Mesendoderm (in vitro differentiated cells): ENCODE measurements around the gene SMIM17. TPM values are rescaled to one million over a fixed set of nuclear protein-coding genes. Genes with fewer than 3 reads are reported as not detected.

Experiments
- DNase-seq: peaks from one replicate; pipeline ENCODE4 v3.0.0; 2013
- H2AK5ac ChIP-seq: 2 replicates; pipeline ENCODE4 v1.6.1; 2013; ENCODE audit warnings: low read length, inconsistent platforms
- H2BK120ac ChIP-seq: 2 replicates; pipeline ENCODE4 v1.6.1; 2013; ENCODE audit warnings: low read depth, mild to moderate bottlenecking, low read length, moderate library complexity, mixed read lengths
- H2BK15ac ChIP-seq: replicated peaks from 2 replicates; pipeline ENCODE4 v1.6.1; 2013; ENCODE audit warnings: low read depth, mild to moderate bottlenecking, moderate library complexity
- H2BK5ac ChIP-seq: 2 replicates; pipeline ENCODE4 v1.6.1; 2013; ENCODE audit warnings: low read length, inconsistent platforms
- H3K18ac ChIP-seq: 2 replicates; pipeline ENCODE4 v1.6.1; 2013; ENCODE audit warnings: mild to moderate bottlenecking, low read length, mixed read lengths
- H3K23ac ChIP-seq: one replicate; pipeline ENCODE4 v1.6.1; 2013; ENCODE audit warnings: low read length
- H3K27ac ChIP-seq: 2 replicates; pipeline ENCODE4 v1.5.1; 2013; ENCODE audit warnings: low read depth, mild to moderate bottlenecking, inconsistent platforms, low read length, moderate library complexity
- H3K27me3 ChIP-seq: 2 replicates; pipeline ENCODE4 v1.6.1; 2013; ENCODE audit warnings: low read length, control low read depth, mild to moderate bottlenecking, inconsistent platforms; ENCODE audit not compliant: insufficient read depth, poor library complexity
- H3K36me3 ChIP-seq: 2 replicates; pipeline ENCODE4 v1.6.1; 2013; ENCODE audit warnings: low read length, inconsistent platforms; ENCODE audit not compliant: control insufficient read depth, insufficient read depth
- H3K4ac ChIP-seq: one replicate; pipeline ENCODE4 v1.6.1; 2013; ENCODE audit warnings: low read depth, mild to moderate bottlenecking, low read length, moderate library complexity
- H3K4me1 ChIP-seq: 2 replicates; pipeline ENCODE4 v1.6.1; 2013; ENCODE audit warnings: low read depth, low read length, inconsistent platforms; ENCODE audit not compliant: control insufficient read depth
- H3K4me2 ChIP-seq: 2 replicates; pipeline ENCODE4 v1.6.1; 2013; ENCODE audit warnings: low read length
- H3K4me3 ChIP-seq: 2 replicates; pipeline ENCODE4 v1.5.1; 2013; ENCODE audit warnings: mild to moderate bottlenecking, low read length
- H3K56ac ChIP-seq: one replicate; pipeline ENCODE4 v1.6.1; 2013; ENCODE audit warnings: low read length
- H3K79me1 ChIP-seq: 2 replicates; pipeline ENCODE4 v1.6.1; 2013; ENCODE audit warnings: low read length, inconsistent platforms
- H3K79me2 ChIP-seq: 2 replicates; pipeline ENCODE4 v1.6.1; 2013; ENCODE audit warnings: mild to moderate bottlenecking, low read length; ENCODE audit not compliant: control insufficient read depth, insufficient read depth
- H3K9ac ChIP-seq: 2 replicates; pipeline ENCODE4 v1.6.1; 2013; ENCODE audit warnings: low read length, inconsistent platforms
- H4K5ac ChIP-seq: one replicate; pipeline ENCODE4 v1.6.1; 2013; ENCODE audit warnings: low read length
- H4K8ac ChIP-seq: one replicate; pipeline ENCODE4 v1.6.1; 2013; ENCODE audit warnings: low read depth, mild to moderate bottlenecking, control low read depth, low read length, moderate library complexity
- WGBS: extraction: QIAGEN DNeasy Blood & Tissue Kit; methylation state at CpG from one replicate; pipeline ENCODE4 v1.1.7; 2013; ENCODE audit warnings: low lambda C conversion rate, missing lambda C conversion rate; ENCODE audit not compliant: insufficient coverage; ENCODE audit errors: extremely low coverage; 5-methylcytosine and 5-hydroxymethylcytosine counted together
- polyA plus RNA-seq, 2 experiments: library from polyadenylated mRNA; stranded (reverse); fragments of 200-250 nt; gene quantifications; one replicate each; pipeline ENCODE4 v1.2.3, GENCODE V29; 2013

The SMIM17 gene
- 0.06 TPM for polyA plus RNA-seq (2013, experiment 1 of 2)
- polyA plus RNA-seq (2013, experiment 2 of 2), result not detected

DNA sequence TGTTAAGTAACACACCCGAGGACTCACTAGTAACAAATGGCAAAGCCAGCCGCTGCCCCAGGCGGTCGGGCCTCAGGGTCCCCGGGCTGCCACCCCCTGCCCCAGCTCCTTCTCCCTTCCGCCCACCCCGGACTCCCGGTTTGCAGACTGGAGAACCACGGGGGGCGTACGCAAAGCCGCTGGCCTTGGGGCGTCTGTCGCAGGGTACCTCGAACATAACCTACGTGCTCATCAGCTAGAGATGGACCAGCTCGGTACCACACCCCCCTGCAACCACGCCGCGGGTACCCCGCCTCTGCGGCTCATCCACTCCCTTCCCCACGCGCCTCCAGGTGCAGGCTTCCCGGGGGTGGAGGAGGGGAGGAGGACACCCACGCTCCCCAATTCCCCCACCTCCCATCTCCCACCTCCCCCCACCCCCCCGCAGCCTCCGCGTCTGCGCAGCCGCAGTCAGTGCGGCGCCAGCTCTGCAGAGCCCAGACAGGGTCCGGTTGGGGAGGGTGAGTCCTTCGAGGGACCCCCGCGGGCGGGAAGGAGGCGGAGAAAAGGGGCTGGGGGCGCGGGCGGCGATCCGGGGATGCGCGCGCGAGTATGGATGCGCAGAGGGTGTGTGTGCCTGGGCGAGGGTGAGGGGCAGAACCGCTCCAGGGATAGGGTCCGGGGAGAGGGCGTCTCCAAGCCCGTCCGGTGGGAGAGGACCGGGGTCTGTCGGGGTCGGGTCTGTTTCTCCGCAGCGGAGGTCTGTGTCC, at the start of gene SMIM17:
TSS of gene SMIM17 (plus strand) at position 449 of the 749 bp plus-strand sequence. CDS start 2,509 bp downstream, outside the sequence.
- H3K4me1 ChIP-seq, result no peaks in the 10 kb centered on the region
- no peak within 1 kb of the TSS for H3K4ac ChIP-seq
- no peak within 1 kb of the TSS for H3K56ac ChIP-seq
- no peak within 1 kb of the TSS for H2BK120ac ChIP-seq
- no peaks in the 10 kb centered on the region for H3K79me1 ChIP-seq
- H3K9ac ChIP-seq, result no peak within 1 kb of the TSS
- no peak within 1 kb of the TSS for H3K4me2 ChIP-seq
- no peaks in the 10 kb centered on the region for H3K27me3 ChIP-seq
- no peak within 1 kb of the TSS for H2BK15ac ChIP-seq
- WGBS, result no CpG with 5 or more reads among the region's 60 CpGs
- H3K36me3 ChIP-seq, result no peaks in the 10 kb centered on the region
- H2AK5ac ChIP-seq, result no peak within 1 kb of the TSS
- H3K79me2 ChIP-seq, result no peaks in the 10 kb centered on the region
- H3K23ac ChIP-seq, result no peak within 1 kb of the TSS
- no peak within 1 kb of the TSS for H4K5ac ChIP-seq
- H3K18ac ChIP-seq, result no peak within 1 kb of the TSS
- H4K8ac ChIP-seq, result no peak within 1 kb of the TSS
- no peak within 1 kb of the TSS for H3K4me3 ChIP-seq
- DNase-seq, result no peak
- no peak within 1 kb of the TSS for H3K27ac ChIP-seq
- H2BK5ac ChIP-seq, result no peak within 1 kb of the TSS

DNA sequence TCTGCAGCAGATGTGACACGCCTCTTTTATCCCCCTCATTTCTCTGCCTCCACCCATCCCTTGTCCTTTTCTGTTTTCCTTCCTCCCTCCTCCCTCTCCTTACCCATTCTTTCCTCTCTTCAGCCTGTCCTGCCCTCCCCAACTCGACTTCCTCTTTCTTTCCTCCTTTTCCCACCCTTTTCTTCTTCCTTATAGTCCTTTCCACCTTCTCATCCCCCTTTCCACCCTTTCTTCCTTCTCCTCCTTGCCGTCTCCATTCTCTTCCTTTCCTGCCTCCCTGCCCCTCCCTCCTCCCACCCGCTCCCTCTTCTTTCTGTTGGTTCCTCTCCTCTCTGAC, 48.5 kb upstream of the SMIM17 start:
- Histone ChIP-seq H3K27me3 (no peaks in the 10 kb centered on the region), H3K23ac (no peak overlapping the region), H4K8ac (no peak overlapping the region), H3K36me3 (no peaks in the 10 kb centered on the region), H3K56ac (no peak overlapping the region), H2BK5ac (no peak overlapping the region), H3K27ac (no peak overlapping the region), H3K4me1 (peaks cover 2% of the 10 kb centered on the region), H3K9ac (no peak overlapping the region), H3K79me1 (peaks cover 18% of the 10 kb centered on the region), H3K4me2 (no peak overlapping the region), H3K4me3 (no peak overlapping the region), H4K5ac (no peak overlapping the region), H3K79me2 (peaks cover 14% of the 10 kb centered on the region), H2BK120ac (no peak overlapping the region), H3K4ac (no peak overlapping the region), H3K18ac (no peak overlapping the region), H2AK5ac (no peak overlapping the region), H2BK15ac (no peak overlapping the region)
- no peak for DNase-seq
- no CpG with 5 or more reads among the region's 4 CpGs for whole genome bisulfite sequencing

DNA sequence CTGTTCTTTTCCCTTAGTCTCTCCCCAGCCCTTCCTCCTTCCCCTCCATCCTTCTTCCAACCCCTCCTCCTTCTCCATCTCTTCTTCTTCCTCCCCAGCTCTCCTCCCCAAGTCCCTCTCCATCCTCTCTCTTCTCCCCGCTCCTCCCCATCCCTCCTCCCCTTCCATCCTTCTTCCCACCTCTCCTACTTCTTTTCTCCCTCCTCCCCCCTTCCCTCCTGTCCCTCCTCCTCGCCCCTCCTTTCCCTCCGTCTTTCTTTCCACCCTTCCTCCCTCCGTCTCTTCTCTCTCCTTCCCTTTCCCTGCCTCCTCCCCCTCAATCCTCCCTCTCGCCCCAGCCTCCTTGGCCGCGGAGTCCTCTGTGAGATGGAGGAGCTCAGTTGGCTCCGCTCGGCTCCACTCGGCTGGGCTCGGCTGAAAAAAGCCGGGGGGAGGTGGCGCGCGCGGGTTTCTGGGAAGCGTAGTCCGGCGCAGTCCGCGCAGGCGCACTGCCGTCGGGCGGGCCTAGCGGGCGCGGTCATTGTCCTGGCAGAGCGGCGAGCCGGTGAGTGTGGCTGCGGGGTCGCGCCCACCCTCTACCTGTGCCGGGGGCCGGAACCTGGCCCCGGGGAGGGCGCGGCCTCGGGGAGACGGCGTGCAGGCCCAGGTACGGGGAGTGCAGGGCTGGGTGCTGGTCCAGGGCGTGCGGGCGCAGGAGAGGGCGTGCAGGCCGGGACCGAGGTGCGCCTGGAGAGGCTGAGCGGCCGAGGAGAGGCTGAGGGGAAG, 48.0 kb upstream of the SMIM17 start, which contains the start of gene ZNF71:
TSS of gene ZNF71 (plus strand) at position 520 of the 765 bp plus-strand sequence. CDS start 6,257 bp downstream, outside the sequence.
- Histone ChIP-seq H2BK15ac (no peak within 1 kb of the TSS), H3K4me1 (peaks cover 2% of the 10 kb centered on the region), H3K27ac (no peak within 1 kb of the TSS), H2BK5ac (peak within 1 kb of the TSS; percentile 73), H2BK120ac (no peak within 1 kb of the TSS), H2AK5ac (peak within 1 kb of the TSS; percentile 24), H3K36me3 (no peaks in the 10 kb centered on the region), H3K79me1 (peaks cover 18% of the 10 kb centered on the region), H4K5ac (no peak within 1 kb of the TSS), H3K4ac (peak within 1 kb of the TSS; percentile 40), H3K23ac (peak within 1 kb of the TSS; percentile 98), H3K4me3 (peak within 1 kb of the TSS; percentile 99), H3K4me2 (peak within 1 kb of the TSS; percentile 38), H3K18ac (no peak within 1 kb of the TSS), H3K27me3 (no peaks in the 10 kb centered on the region), H3K56ac (peak within 1 kb of the TSS; percentile 93), H4K8ac (no peak within 1 kb of the TSS), H3K79me2 (peaks cover 14% of the 10 kb centered on the region), H3K9ac (peak within 1 kb of the TSS; percentile 99)
- 100% methylated on average over 1 of the region's 52 CpGs for WGBS
- peak; percentile 93 for DNase-seq

- no peak overlapping the region for H4K5ac ChIP-seq
- H3K4me2 ChIP-seq, result peak overlapping the region; percentile 37
- no peak overlapping the region for H3K18ac ChIP-seq
- no peak overlapping the region for H2BK120ac ChIP-seq
- no peaks in the 10 kb centered on the region for H3K36me3 ChIP-seq
- H3K4me1 ChIP-seq, result peaks cover 2% of the 10 kb centered on the region
- H3K23ac ChIP-seq, result peak overlapping the region; percentile 98
- H3K27me3 ChIP-seq, result no peaks in the 10 kb centered on the region
- no CpG with 5 or more reads among the region's 4 CpGs for WGBS
- H3K79me1 ChIP-seq, result peaks cover 18% of the 10 kb centered on the region
- H2BK5ac ChIP-seq, result peak overlapping the region; percentile 73
- peaks cover 14% of the 10 kb centered on the region for H3K79me2 ChIP-seq
- H3K9ac ChIP-seq, result peak overlapping the region; percentile 99
- no peak overlapping the region for H2BK15ac ChIP-seq
- H3K4me3 ChIP-seq, result peak overlapping the region; percentile 99
- peak overlapping the region; percentile 24 for H2AK5ac ChIP-seq
- no peak for DNase-seq
- peak overlapping the region; percentile 40 for H3K4ac ChIP-seq
- H4K8ac ChIP-seq, result no peak overlapping the region
- H3K56ac ChIP-seq, result peak overlapping the region; percentile 93
- H3K27ac ChIP-seq, result no peak overlapping the region
Observed at GRCh38 chr19:56595548-56595899, 47.4 kb upstream of the SMIM17 start.

- H3K79me1 ChIP-seq, result peaks cover 27% of the 10 kb centered on the region
- H3K4me3 ChIP-seq, result no peak overlapping the region
- no peak overlapping the region for H3K4me2 ChIP-seq
- no peak overlapping the region for H3K23ac ChIP-seq
- no peak overlapping the region for H2AK5ac ChIP-seq
- H3K4me1 ChIP-seq, result peaks cover 2% of the 10 kb centered on the region
- H2BK5ac ChIP-seq, result no peak overlapping the region
- H3K36me3 ChIP-seq, result peaks cover 1% of the 10 kb centered on the region
- no peak overlapping the region for H2BK15ac ChIP-seq
- no peak overlapping the region for H3K18ac ChIP-seq
- H3K9ac ChIP-seq, result no peak overlapping the region
- H3K27me3 ChIP-seq, result no peaks in the 10 kb centered on the region
- peaks cover 15% of the 10 kb centered on the region for H3K79me2 ChIP-seq
- no peak overlapping the region for H3K56ac ChIP-seq
- H4K5ac ChIP-seq, result no peak overlapping the region
- no peak overlapping the region for H3K27ac ChIP-seq
- no peak for DNase-seq
- no peak overlapping the region for H2BK120ac ChIP-seq
- no peak overlapping the region for H3K4ac ChIP-seq
- H4K8ac ChIP-seq, result no peak overlapping the region
- no CpG with 5 or more reads among the region's 4 CpGs for WGBS
Observed at GRCh38 chr19:56596676-56597075, 46.3 kb upstream of the SMIM17 start.
